Pulmonary artery endothelial cell (primary cell): Measurements from ENCODE around the gene TFPI2. TPM values are rescaled to one million over a fixed set of nuclear protein-coding genes. Genes with fewer than 3 reads are reported as not detected.
A peak's percentile ranks its signal among the peaks of the same experiment; 100 is the strongest.

Experiments
- DNase-seq: peaks from one replicate; pipeline ENCODE4 v3.0.0-alpha.2; 2011; ENCODE audit warnings: low read depth, low spot score
- total RNA-seq: library from RNA; depleted of rRNA; stranded (reverse); fragments of >200 nt; gene quantifications from 2 replicates; pipeline ENCODE4 v1.2.3, GENCODE V29; 2014

TFPI2 gene
- total RNA-seq, 1 donor from 2014 or later: 16.4 TPM

DNA sequence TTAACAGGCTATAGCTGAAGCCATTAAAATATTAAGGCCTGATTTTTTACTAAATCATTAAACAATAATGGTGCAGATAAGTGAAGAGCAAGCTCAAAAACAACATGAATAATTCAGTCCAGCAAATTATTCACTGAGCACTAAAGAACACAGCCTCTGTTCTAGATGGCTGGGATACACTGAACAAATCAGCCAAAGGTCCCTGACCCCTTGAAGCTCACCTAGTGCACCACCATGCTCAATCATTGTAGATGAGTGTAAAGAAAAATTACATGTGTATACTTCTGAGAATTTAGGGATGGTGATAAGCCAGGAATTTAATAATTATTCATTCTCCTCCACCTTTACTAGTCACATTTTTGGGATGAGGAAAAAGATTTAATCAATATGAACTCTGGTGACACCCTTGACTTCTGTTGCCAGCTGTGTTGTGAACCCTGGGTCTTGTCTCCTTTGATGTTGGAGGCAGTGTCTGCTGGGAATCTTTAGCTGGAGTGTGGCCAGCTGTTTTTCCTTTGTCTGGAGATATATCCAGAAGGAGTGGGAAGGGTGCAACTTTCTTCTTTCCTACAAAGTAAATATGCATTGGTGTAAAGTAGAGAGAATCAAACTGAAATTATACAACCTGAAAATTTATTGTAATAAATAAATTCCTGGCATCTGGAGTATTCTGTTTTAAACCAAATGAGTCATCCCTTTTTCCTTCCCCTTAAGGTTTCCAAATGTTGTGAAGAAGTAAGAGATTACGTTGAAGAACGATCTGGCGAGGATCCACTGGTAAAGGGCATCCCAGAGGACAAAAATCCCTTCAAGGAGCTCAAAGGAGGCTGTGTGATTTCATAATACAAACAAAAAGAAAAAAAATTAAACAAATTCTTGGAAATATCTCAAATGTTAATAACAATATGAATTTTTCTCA is 19.8 kb upstream of the TFPI2 start:
- DNase-seq: peak; percentile 67

DNA sequence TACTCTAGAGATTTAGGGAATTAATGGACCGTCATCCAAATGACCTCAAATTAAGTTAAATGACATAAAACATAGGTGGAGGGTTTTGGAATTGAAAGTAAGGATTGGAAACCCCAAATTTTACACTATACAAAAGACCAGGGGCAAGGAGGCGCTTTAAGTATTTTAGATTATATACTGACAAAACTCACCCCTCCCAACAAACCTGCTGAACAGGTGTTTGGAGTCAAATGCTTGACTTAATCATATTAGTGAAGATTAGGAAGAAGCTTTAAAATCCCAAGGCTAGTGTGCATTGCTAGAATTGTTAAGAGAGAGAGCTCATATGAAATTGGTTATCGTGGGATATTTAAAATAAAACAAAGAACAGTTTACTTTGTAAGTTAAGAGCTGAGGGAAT is 15.7 kb upstream of the TFPI2 start, which contains the start of gene GNGT1:
TSS of gene GNGT1 (plus strand) at position 301 of the 400 bp plus-strand sequence. CDS start 180 bp downstream, outside the sequence.
- no peak for DNase-seq

DNA sequence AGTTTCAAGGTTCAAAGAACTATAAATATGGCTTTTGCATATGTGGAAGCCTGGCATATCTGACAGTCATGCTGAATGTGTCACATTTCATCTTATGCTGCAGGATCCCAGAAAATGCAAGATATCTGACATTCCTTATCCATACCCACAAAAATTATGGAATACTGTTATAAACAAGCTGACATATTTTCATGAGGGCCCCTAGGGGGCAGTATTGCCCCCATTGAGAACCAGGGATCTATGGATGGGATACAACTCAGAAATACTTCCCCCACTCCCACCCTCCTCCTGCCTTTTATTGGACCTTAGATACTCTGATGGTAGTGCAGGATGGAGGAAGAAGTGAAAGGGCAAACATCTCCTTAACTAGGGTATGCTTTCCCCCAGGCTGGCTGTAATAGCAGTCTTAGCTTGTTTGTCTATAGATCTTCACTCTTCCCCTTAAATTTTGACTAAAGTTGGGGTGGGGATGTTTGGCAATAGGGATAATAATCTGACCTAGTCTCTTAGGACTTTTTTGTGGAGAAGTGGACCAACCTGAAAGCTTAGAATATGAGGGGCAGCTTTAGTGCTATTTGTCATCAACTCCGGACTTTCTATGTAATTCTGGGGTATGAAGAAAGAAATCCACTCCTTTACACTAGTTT is 12.3 kb upstream of the TFPI2 start:
- peak; percentile 66 for DNase-seq

DNA sequence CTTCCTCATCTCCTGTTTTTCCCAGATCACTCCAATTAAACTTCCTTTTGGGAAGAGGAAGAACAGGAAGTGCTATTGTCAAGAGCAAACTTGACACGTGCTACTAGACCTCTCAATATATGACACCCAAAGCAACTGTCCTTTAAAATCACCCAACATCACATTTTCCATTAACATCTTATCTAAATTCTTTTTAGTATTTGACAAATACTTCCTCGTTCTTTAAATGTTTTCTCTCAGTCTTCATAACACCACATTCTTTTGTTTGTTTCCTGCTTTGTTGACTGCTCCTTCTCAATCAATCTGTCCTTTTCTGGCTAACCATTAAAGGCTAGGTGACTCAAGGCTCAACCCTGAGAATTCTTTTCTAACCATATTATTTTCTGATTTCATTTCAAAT is 7.1 kb upstream of the TFPI2 start:
- DNase-seq: no peak

DNA sequence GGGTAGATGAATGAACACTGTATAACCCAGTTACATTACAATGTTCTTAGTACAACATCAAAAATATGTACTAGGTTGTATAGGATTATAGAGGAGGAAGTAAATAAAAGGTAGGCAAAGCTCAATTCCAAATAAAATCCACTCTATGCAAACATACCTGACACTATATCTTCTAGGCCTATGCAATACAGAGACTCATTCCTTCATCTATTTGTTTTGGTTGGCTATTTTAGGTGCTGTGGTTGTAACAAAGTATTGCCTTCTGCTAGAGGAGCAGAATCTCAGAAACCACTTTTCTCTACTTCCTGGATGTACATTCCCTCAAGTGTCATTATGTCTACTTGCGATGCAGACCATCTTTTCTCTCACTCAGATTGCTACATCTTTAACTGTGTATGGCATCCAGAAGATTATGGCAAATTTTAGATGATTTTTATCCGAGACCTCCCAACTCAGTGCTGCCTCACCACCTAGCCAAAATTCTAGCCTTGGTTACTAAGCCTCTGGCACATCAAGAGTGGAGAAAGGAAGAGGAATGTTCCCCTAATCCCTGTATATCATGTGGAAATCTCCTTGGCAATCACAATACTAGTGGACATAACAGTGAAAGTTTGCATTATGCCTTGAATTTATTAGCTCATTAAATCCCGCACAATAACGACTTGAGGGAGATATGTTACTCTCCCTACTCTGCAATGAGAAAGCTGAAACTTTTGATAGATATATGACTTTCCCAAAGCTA is 5.5 kb upstream of the TFPI2 start:
- DNase-seq: no peak

DNA sequence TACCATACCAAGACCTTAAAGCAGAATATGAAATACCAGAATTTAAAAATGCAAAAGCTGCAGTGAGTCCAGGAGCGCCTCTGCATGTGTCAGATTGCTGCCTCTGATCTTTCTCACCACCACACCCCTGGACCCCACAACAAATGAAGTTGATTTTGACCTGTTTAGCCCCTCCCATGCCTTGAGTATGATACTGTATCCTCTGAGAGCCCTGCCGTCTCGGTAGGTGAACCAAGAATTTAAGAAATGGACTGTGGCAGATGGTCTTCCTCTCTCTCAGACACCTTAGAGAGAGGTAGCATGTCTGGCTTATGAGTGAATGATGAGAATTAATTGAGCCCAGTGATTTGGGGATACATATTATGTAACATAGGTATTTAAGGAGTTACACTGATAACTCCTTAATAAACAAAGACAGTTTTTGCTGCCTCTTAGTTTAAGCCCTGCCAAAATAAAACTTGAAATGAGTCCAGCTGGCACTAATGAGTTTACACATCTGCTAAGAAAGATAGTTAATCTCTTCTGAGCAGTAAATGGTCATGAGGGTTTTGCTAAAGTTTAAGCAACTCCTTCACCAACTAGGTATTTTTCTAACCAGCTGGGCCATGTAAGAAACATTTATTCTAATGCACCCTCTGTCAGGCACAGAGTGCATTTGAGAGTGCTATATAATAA is 4.5 kb upstream of the TFPI2 start:
- DNase-seq: no peak

DNA sequence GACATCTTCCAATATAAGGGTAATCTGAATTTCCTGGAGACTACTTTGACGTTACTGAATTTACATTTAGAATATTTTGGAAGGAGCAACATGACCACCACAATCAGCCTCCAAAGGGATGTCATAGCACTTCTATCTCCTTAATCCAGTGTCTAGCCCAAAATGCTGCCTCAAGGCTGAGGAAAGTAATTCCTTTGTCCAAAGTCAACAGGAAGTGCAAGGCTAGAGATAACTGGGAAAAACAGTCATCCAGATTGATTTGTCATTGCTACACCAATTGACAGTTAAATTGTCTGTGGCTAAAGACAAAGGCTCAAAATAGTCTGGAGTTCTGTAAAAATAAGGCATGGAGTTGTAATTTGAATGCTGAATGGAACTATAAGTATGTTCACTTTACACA is 3.9 kb upstream of the TFPI2 start:
- no peak for DNase-seq

DNA sequence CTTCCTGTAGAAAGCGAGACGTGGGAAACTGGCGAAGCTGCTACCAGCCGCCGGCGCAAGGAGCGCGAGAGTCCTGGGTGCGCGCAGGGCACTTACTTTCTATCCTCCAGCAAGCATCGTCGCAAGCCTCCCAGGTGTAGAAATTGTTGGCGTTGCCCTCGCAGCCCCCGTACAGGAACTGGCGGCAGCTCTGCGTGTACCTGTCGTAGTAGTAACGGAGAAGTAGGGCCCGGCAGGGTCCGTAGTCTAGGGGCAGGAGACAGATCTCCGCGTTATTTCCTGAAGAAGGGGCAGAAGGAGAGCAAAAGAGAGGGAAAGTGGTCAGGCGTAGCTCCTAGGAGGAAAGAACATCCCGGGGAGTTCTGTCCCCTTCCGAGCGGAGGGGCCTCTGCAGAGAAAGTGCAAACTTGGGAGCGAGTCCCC is 501 bp downstream of the TFPI2 start:
- DNase-seq: no peak

DNA sequence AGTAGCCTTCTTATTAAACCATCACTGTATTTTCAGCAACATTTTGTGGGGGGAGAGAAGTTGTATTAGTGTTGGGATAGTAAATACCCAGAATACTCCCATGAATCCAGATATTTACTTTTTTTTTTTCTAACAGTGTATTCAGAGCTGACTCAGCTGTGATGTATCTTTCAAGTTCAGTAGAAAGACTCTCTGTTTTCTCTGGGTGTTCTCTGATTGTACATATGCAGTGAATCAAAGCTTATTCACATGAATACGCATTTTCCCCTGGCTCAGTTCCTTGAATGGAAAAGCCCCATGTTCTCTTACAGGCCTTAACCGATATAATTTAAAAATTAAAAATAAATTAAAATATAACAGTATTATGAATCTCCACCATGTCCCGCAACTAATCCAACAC is 1.3 kb downstream of the TFPI2 start:
- DNase-seq: no peak

DNA sequence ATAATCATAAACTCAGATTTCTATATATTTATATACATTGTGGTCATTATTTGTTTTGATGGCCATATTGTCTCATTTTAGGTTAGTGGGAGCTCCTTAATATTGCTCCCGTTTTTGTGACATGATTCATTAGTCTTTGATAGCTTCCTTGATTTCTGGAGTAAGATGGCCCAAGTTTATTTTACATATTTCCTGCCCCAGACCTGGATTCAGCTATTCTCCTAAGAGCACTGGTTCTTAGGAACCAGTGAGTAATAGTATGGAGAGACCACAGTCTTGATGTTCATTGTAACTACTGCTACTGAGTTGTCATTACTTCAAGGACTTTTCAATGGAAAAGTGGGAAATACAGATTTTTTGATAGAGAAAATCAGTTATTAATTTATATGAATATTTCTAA is 6.0 kb downstream of the TFPI2 start:
- no peak for DNase-seq

DNA sequence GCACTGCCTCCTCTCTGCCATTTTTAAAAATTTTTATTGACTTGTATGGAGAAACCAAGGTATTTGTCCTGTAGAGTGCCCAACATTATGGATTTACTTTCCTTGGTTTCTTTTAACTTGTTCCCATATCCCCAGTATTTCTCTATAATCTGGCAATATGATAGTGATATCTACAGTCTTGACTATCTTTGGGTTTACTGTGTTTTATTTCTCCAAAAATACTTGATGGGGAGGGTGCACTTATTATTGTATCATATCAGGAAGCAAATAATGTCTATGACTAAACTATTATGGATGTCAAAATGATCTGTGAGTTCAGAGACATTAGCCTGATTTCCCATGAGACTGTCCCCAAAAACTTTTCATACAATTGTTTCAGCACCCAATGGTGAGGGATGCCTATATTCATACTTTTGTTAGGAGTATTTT is 6.6 kb downstream of the TFPI2 start:
- DNase-seq: no peak

DNA sequence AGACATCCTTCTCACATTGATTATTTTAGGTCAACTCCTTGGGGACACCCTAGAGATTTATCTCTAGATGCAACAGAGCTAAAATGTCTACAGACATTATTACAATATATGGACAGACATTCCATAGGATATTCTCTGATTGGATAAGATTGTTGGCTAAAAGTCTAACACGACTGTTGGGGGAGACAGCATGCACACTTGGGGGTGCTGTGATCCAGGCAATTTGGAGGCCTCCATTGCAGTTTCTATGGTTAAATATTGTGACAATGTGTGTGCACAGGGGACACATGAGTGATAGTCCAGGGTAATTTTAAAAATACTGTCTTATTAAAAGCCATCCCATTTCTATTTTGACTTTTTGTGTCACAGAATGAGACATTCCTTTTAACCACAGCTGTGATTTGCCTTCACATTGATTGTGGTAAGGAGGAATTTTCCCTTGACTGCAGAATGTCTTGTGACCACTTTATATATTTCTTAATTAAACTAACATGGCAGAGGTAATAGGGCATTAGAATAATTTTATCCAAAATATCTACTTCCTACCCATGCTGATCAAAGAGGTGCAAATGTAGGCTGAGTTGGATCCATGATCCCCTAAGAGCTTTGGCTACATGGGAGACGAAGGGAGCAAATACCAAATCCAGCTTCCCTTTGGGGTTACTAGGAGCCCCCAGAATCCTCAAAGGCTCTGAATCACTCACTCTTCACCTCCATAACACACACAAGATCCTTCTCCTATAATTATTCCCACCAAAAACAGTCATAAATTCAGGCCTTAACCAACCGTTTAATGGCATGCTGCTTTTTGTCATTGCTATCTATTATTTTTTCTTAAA is 7.3 kb downstream of the TFPI2 start:
- DNase-seq: no peak

DNA sequence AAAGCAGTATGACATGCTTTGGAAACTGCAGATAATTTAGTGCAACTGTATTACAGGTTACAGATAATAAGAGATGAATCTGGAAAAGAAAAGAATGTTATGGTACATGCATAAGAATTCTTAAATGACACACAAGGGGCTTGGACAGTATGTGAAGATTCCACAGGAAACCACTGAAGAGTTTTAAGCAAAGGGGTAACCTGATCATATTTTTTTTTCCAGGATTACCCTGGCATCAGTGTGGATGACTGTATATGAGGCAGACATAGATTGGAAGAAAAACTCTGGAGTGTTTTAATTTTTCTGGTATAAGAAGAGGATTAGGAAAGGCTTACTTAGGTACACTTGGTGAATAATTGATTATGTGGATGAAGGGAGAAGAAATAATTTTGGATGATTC is 8.1 kb downstream of the TFPI2 start:
- no peak for DNase-seq

DNA sequence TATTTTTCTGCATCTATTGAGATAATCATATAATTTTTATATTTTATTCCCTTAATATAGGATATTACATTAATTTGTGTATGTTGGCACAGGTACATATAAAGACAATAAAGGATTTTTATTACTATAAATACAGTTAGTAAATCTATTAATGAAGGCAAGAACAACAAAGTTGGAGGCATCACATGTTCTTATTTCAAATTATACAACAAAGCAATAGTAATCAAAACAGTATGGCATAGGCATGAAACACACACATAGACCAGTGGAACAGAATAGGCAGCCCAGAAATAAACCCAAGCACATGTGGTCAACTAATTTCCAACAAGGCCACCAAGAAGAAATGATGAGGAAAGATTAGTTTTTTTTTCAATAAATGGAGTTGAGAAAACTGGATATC is 11.2 kb downstream of the TFPI2 start:
- DNase-seq: no peak

DNA sequence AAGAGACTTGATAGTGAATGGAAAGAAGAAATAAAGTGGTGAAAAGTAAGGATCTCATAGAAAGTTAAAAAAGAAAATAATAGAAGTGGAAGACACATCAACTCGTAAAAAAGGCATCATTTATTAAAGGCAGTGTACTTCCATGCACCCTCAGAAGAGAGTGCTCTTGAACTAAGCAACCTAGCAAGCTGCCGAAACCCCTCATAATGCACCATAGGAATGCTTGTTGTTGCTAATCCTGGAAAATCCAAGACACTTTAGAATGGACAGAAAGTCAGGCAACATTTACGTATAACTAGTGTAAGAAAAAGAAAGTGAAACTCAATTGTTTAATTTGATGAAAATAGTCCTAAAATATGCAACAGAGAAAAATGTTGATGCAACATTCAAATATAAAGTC is 12.8 kb downstream of the TFPI2 start:
- DNase-seq: no peak

DNA sequence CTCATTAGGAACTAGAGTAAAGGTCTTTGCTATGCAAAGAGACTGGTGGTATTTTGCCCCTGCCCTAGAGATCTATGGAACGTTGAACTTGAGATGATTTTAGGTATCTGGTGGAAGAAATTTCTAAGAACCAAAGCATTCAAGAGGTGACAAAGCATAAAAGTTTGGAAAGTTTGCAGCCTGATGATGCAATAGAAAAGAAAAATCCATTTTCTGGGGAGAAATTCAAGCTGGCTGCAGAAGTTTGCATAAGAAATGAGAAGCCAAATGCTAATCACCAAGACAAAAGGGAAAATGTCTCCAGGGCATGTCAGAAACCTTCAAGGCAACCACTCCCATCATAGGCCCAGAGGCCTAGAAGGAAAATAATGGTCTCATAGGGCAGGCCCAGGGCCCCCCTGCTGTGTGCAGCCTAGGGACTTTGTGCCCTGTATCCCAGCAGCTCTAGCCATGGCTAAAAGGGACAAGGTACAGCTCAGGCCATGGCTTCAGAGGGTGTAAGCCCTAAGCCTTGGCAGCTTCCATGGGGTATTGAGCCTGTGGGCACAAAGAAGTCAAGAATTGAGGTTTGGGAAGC is 16.5 kb downstream of the TFPI2 start:
- DNase-seq: no peak

DNA sequence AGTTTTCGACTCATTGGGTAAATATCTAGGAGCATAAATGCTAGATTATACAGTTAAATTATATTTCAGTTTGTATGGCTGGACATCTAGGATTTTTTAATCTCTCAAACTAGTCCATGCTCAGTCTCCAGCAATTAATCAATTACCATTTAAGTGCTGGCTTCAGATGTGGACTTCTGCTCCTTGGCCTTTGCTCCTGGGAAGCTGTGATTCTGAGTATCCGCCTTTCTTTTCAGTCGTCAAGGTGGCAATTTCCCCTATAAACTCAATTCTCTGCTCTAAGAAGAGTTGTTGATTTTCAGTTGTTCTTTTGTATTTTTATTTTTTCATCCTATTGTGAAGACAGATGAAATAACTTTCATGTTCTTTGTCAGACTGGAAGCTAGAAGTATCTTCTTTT is 23.7 kb downstream of the TFPI2 start:
- no peak for DNase-seq

DNA sequence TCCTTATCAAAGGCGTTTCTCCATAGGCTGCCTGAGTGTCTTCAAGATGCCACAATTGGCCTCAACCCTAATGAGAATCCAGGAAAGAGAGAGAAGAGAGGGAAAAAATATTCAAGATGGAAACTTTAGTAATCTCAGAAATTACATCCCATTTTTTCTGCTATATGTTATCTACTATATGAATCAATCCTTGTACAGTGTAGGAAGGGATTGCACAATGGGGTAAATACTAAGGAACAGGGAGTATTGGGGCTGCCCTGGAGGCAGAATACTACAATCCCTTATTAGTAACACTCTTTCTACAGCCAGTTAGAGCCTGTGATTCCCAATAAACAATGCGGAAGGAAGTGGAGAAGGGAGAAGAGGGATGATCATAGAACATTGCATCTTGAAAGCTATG is 27.9 kb downstream of the TFPI2 start:
- DNase-seq: no peak

DNA sequence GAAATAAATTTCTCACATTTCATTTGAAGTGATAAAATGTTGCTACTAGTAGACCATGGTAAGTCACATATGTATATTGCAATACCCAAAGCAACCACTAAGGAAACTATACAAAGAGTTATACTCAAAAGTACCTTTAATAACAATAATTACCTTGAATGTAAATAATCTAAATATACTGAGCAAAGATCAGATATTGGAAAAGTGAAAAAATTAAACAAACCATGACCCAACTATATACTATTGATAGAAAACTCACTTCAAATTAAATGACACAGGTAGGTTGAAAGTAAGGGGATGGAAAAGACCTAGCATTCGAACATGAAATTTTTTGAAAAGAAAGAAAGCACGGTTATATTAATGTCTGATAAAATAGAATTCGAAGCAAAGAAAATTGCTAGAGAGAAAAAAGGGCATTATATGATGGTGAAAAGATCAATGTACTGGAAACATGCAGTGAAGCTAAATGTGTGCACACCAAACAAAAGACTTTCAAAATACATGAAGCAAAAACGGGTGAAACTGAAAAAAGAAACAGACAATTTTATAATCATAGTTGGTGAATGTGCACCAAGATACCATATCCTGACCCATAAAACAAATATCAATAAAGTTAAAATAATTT is 29.1 kb downstream of the TFPI2 start:
- DNase-seq: no peak

DNA sequence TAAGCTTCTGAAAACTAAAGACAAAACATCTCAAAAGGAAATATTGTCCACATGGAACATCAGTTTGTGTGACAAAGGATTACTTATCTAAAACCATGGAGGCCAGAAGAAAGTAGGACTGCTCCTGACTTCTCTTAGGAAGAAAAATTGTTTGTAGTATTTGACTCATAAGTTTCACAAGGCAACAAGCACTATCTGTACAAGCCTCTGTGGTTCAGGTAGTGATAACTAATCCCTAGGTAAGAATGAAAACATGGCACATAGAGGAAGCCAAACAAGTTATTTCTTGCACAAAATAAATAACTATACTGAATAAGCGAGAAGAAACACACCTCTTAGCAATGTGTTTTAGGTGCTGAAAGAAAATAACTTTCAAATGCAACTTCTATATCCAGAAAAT is 30.3 kb downstream of the TFPI2 start:
- no peak for DNase-seq
